ENCODE data around the gene BDH1.

- TF ChIP-seq ESRRG (CRISPR knock-in tag; IDR thresholded peaks at IDR 0.05) (no peak), ARNTL (CRISPR knock-in tag; IDR thresholded peaks at IDR 0.05; ENCODE audit: borderline replicate concordance, low read depth) (no peak), PATZ1 (CRISPR knock-in tag; IDR thresholded peaks at IDR 0.05; ENCODE audit: borderline replicate concordance) (no peak), ZFP30 (CRISPR knock-in tag; IDR thresholded peaks at IDR 0.05) (no peak), ZFP3 (CRISPR knock-in tag; IDR thresholded peaks at IDR 0.05) (0 out of 2 replicates have a peak, but pooled peaks have one; percentile 42), ZNF70 (CRISPR knock-in tag; IDR thresholded peaks at IDR 0.05) (0 out of 2 replicates have a peak, but pooled peaks have one; percentile 20), ISL1 (CRISPR knock-in tag; IDR thresholded peaks at IDR 0.05) (peak; percentile 89)
These were observed 89.0 kb downstream of the BDH1 start for GRCh38 chr3:197466586-197467399.
